GM12878 (cell line): ENCODE results near the gene DPPA4. TPM values are rescaled to one million over a fixed set of nuclear protein-coding genes. Genes with fewer than 3 reads are reported as not detected.

ENCODE experiments used
- ATAC-seq: fragments of 200-7000 bp; cut with Tn5 transposase; 3 replicates; pipeline ENCODE4 v1.9.1; 2020; ENCODE audit warnings: mild to moderate bottlenecking, moderate library complexity
- BruUV-seq: library from RNA; stranded (reverse); fragments of 400-500 nt; replicated peaks from 2 replicates; lab custom pipeline; 2021; lab: Mats Ljungman, UMichigan
- CTCF ChIA-PET: fragments of 300-600 bp; sonication (Branson Sonifier 250); formaldehyde crosslinking; extraction: SDS; loops from one replicate; lab custom pipeline; 2021; ENCODE audit warnings: inconsistent platforms; lab: Yijun Ruan, JAX
- POLR2A ChIA-PET: fragments of 350-600 bp; formaldehyde crosslinking; extraction: SDS; loops from one replicate; lab custom pipeline; 2021; ENCODE audit warnings: inconsistent platforms; lab: Charles Lee
- RAD21 ChIA-PET: fragments of 300-600 bp; sonication (Branson Sonifier 250); formaldehyde crosslinking; loops from one replicate; lab custom pipeline; 2023; ENCODE audit warnings: antibody characterized with exemption; ENCODE audit not compliant: unreplicated experiment; lab: Charles Lee
- SMC1A ChIA-PET: fragments of 300-600 bp; sonication (Branson Sonifier 250); formaldehyde crosslinking; loops from one replicate; lab custom pipeline; 2023; ENCODE audit not compliant: unreplicated experiment, uncharacterized antibody; lab: Charles Lee
- DNase-seq: peaks from one replicate; pipeline ENCODE4 v3.0.0-alpha.2; 2011; ENCODE audit warnings: low read depth, low spot score
- FAIRE-seq: peaks from 3 replicates; lab custom pipeline; 2011; peaks lifted over from hg19 to GRCh38; lab: Jason Lieb, UNC
- H2AFZ ChIP-seq: 2 replicates; pipeline ENCODE4 v1.6.0; 2011; ENCODE audit warnings: low read depth, low read length, control low read depth; ENCODE audit not compliant: control insufficient read depth
- H3K27ac ChIP-seq: 2 replicates; pipeline ENCODE4 v1.5.1; 2011; ENCODE audit warnings: control low read depth; ENCODE audit not compliant: control insufficient read depth, insufficient read depth
- H3K27me3 ChIP-seq, 2 experiments: replicated peaks in 1 of 2; 2 replicates each; pipeline versions ENCODE4 v1.6.0 to v1.6.1; 2011; ENCODE audit warnings: low read length in 1 of 2; ENCODE audit not compliant: control insufficient read depth in 2 of 2, insufficient read depth in 2 of 2
- H3K36me3 ChIP-seq, 2 experiments: 2 replicates each; pipeline ENCODE4 v1.5.1; 2011; ENCODE audit warnings: low read length in 1 of 2; ENCODE audit not compliant: control insufficient read depth in 2 of 2, insufficient read depth in 2 of 2
- H3K4me1 ChIP-seq: 2 replicates; pipeline ENCODE4 v1.6.1; 2011; ENCODE audit warnings: mild to moderate bottlenecking, low read length, moderate library complexity, mixed read lengths; ENCODE audit not compliant: control insufficient read depth, insufficient read depth
- H3K4me2 ChIP-seq: 2 replicates; pipeline ENCODE4 v1.6.0; 2011; ENCODE audit warnings: control low read depth; ENCODE audit not compliant: control insufficient read depth, insufficient read depth
- H3K4me3 ChIP-seq: fragments of 200-600 bp; sonication (generic); 2 replicates; pipeline ENCODE4 v1.5.1; 2016
- H3K79me2 ChIP-seq: 2 replicates; pipeline ENCODE4 v1.6.0; 2011; ENCODE audit warnings: low read length; ENCODE audit not compliant: control insufficient read depth, insufficient read depth
- H3K9ac ChIP-seq: 2 replicates; pipeline ENCODE4 v1.8.0; 2011; ENCODE audit warnings: low read length, control low read depth, mixed read lengths; ENCODE audit not compliant: control insufficient read depth, insufficient read depth
- H3K9me3 ChIP-seq: replicated peaks from 3 replicates; pipeline ENCODE4 v1.5.1; 2011; ENCODE audit warnings: mild to moderate bottlenecking, low read length; ENCODE audit not compliant: control insufficient read depth, insufficient read depth
- H4K20me1 ChIP-seq: 2 replicates; pipeline ENCODE4 v1.6.0; 2011; ENCODE audit not compliant: control insufficient read depth, insufficient read depth
- ATF3 ChIP-seq: IDR thresholded peaks from 2 replicates; pipeline ENCODE4 v1.6.1; 2011; ENCODE audit warnings: low read depth, mild to moderate bottlenecking, low read length, moderate library complexity, borderline replicate concordance; ENCODE audit errors: extremely low read depth
- BRCA1 ChIP-seq: IDR thresholded peaks from 2 replicates; pipeline ENCODE4 v1.6.1; 2011; ENCODE audit warnings: low read depth, low read length, improper control_type of control experiment
- CBX5 ChIP-seq: sonication (generic); IDR thresholded peaks from 2 replicates; pipeline ENCODE4 v1.6.1; 2016; ENCODE audit warnings: low read depth, moderate library complexity, mild to moderate bottlenecking, inconsistent platforms
- NR2C1 ChIP-seq: fragments of 450-650 bp; IDR thresholded peaks from 2 replicates; pipeline ENCODE4 v1.6.1; 2017; ENCODE audit warnings: antibody characterized with exemption, mild to moderate bottlenecking, moderate library complexity
- PKNOX1 ChIP-seq: fragments of 450-650 bp; IDR thresholded peaks from 2 replicates; pipeline ENCODE4 v1.6.1; 2016; ENCODE audit warnings: mild to moderate bottlenecking
- POU2F2 ChIP-seq: IDR thresholded peaks from 3 replicates; pipeline ENCODE4 v1.6.1; 2011; ENCODE audit warnings: low read depth, mild to moderate bottlenecking, low read length, borderline replicate concordance
- SIX5 ChIP-seq: IDR thresholded peaks from 2 replicates; pipeline ENCODE4 v1.6.1; 2011; ENCODE audit warnings: mild to moderate bottlenecking, low read depth, low read length, moderate library complexity; ENCODE audit not compliant: severe bottlenecking
- SKIL ChIP-seq: fragments of 450-650 bp; IDR thresholded peaks from 2 replicates; pipeline ENCODE4 v1.6.1; 2017; ENCODE audit warnings: mild to moderate bottlenecking, low read depth, inconsistent platforms; ENCODE audit not compliant: poor library complexity, severe bottlenecking
- SMC3 ChIP-seq: IDR thresholded peaks from 2 replicates; pipeline ENCODE4 v1.6.1; 2011; ENCODE audit warnings: low read length, improper control_type of control experiment, borderline replicate concordance
- STAT3 ChIP-seq: IDR thresholded peaks from 2 replicates; pipeline ENCODE4 v1.6.1; 2011; ENCODE audit warnings: low read depth, low read length, improper control_type of control experiment
- TAF1 ChIP-seq: IDR thresholded peaks from 2 replicates; pipeline ENCODE4 v1.6.1; 2011; ENCODE audit warnings: mild to moderate bottlenecking, low read depth, low read length, borderline replicate concordance
- USF1 ChIP-seq: IDR thresholded peaks from 2 replicates; pipeline ENCODE4 v1.6.1; 2011; ENCODE audit warnings: borderline replicate concordance, low read depth, mild to moderate bottlenecking, moderate library complexity, mixed read lengths, low read length; ENCODE audit not compliant: insufficient read depth; ENCODE audit errors: extremely low read length
- ZNF622 ChIP-seq: fragments of 450-650 bp; IDR thresholded peaks from 2 replicates; pipeline ENCODE4 v1.6.1; 2017; ENCODE audit warnings: mild to moderate bottlenecking, inconsistent platforms
- WGBS: methylation state at CpG from one replicate; pipeline ENCODE4 v1.1.6; 2016; ENCODE audit warnings: low lambda C conversion rate; ENCODE audit not compliant: insufficient replicate concordance, insufficient coverage; ENCODE audit errors: missing lambda C conversion rate; 5-methylcytosine and 5-hydroxymethylcytosine counted together
- in situ Hi-C: fragments of 300-500 bp; cut with MboI; formaldehyde crosslinking; loops from 9 replicates; pipeline ENCODE4 v1.14.3; 2018; ENCODE audit warnings: mixed read lengths
- intact Hi-C: fragments of 100-400 bp; cut with micrococcal nuclease; formaldehyde crosslinking; loops from one replicate; pipeline ENCODE4 v1.14.2; 2022; ENCODE audit not compliant: unreplicated experiment
- polyA plus RNA-seq, 11 experiments: library from polyadenylated mRNA; depleted of rRNA in 4 of 11; unstranded in 6 of 11; stranded (reverse) in 5 of 11; fragments of >200 nt; fragmentation: Nextera tagmentation in 4 of 11; fragmentation: Illumina TruSeq in 1 of 11; extraction: Ambion mirVana in 4 of 11; extraction: Trizol in 1 of 11; gene quantifications; 1 replicate in 1 of 11; 2 replicates in 10 of 11; pipeline versions ENCODE4 v1.2.1 to v1.2.3, GENCODE V29; 2011 to 2016; ENCODE audit warnings: inconsistent platforms in 2 of 11, missing spikeins in 2 of 11, low read depth in 1 of 11
- total RNA-seq, 4 experiments: library from RNA; depleted of rRNA in 3 of 4; stranded (reverse); fragments of >200 nt in 3 of 4; fragmentation: Illumina TruSeq in 1 of 4; extraction: Trizol in 1 of 4; gene quantifications; 2 replicates each; pipeline versions ENCODE4 v1.2.1 to v1.2.3, GENCODE V29; 2013 to 2021

DPPA4 gene
- total and polyA plus RNA-seq, 10 of the 15 experiments (the other 5 are each of a cell fraction or from before 2014, with no cell fraction given): 0.01 to 0.90 (median 0.44) TPM; not detected in 5

- H3K9ac ChIP-seq: no peak overlapping the region
- H2AFZ ChIP-seq: no peak overlapping the region
- intact Hi-C loops: no loop called here
- H3K4me3 ChIP-seq: no peak overlapping the region
- SMC1A ChIA-PET: no interaction called here
- no peak for ATAC-seq
- no peaks in the 10 kb centered on the region for H3K79me2 ChIP-seq
- RAD21 ChIA-PET: no interaction called here
- DNase-seq: no peak
- H3K4me1 ChIP-seq: no peaks in the 10 kb centered on the region
- no peaks in the 10 kb centered on the region for H3K9me3 ChIP-seq
- H4K20me1 ChIP-seq: no peaks in the 10 kb centered on the region
- 49% methylated on average over 4 of the region's 4 CpGs for WGBS
- H3K4me2 ChIP-seq: no peak overlapping the region
- CTCF ChIA-PET: no interaction called here
- FAIRE-seq: no peak
- POLR2A ChIA-PET: no interaction called here
- BruUV-seq: no TSS peak
- H3K36me3 ChIP-seq: no peaks in the 10 kb centered on the region
- in situ Hi-C loops: no loop called here
- TF ChIP-seq BRCA1 (no peak), SKIL (no peak), PKNOX1 (no peak), SIX5 (no peak), TAF1 (no peak), USF1 (no peak), ATF3 (no peak), STAT3 (no peak), CBX5 (no peak), ZNF622 (no peak), NR2C1 (no peak), POU2F2 (no peak), SMC3 (no peak)
- no peak overlapping the region for H3K27ac ChIP-seq
- no peaks in the 10 kb centered on the region for H3K27me3 ChIP-seq
Measured at GRCh38 chr3:109338322-109338721, 976 bp upstream of the DPPA4 start.
